GM19099 (cell line): Measurements from ENCODE around the gene IFI30.

ENCODE experiments used
- POLR2A ChIP-seq: IDR thresholded peaks from 3 replicates; pipeline ENCODE4 v1.6.1; 2011; ENCODE audit warnings: low read depth; ENCODE audit not compliant: insufficient read length; ENCODE audit errors: extremely low read depth

The IFI30 gene

GRCh38 chr19:18147396-18147795, 26.2 kb upstream of the IFI30 start:
- TF ChIP-seq POLR2A: no peak

- no peak for TF ChIP-seq POLR2A
Observed at GRCh38 chr19:18149596-18149975, 24.0 kb upstream of the IFI30 start.

- TF ChIP-seq POLR2A: no peak
Observed at GRCh38 chr19:18150776-18151624, 22.6 kb upstream of the IFI30 start.

- peak; percentile 71 for TF ChIP-seq POLR2A
Observed at GRCh38 chr19:18152442-18152816, 21.2 kb upstream of the IFI30 start.

- peak; percentile 46 for TF ChIP-seq POLR2A
Observed at GRCh38 chr19:18152817-18153555, 20.6 kb upstream of the IFI30 start, which contains the start of gene PIK3R2. TSS of gene PIK3R2 (plus strand) at chr19:18153163. CDS start at chr19:18155880, 2,717 bp downstream.

- TF ChIP-seq POLR2A: no peak
Observed at GRCh38 chr19:18153556-18154134, 20.0 kb upstream of the IFI30 start.

GRCh38 chr19:18155095-18156087, 18.2 kb upstream of the IFI30 start:
- TF ChIP-seq POLR2A: no peak

GRCh38 chr19:18156268-18156667, 17.3 kb upstream of the IFI30 start:
- TF ChIP-seq POLR2A: no peak

- TF ChIP-seq POLR2A: no peak
Observed at GRCh38 chr19:18156841-18157464, 16.7 kb upstream of the IFI30 start.

- no peak for TF ChIP-seq POLR2A
Observed at GRCh38 chr19:18157465-18158063, 16.0 kb upstream of the IFI30 start.

GRCh38 chr19:18158467-18158866, 15.1 kb upstream of the IFI30 start:
- no peak for TF ChIP-seq POLR2A

GRCh38 chr19:18159810-18160209, 13.8 kb upstream of the IFI30 start:
- no peak for TF ChIP-seq POLR2A

GRCh38 chr19:18160493-18160970, 13.1 kb upstream of the IFI30 start:
- no peak for TF ChIP-seq POLR2A

- peak; percentile 72 for TF ChIP-seq POLR2A
Observed at GRCh38 chr19:18160971-18161635, 12.5 kb upstream of the IFI30 start.

GRCh38 chr19:18161636-18162002, 12.0 kb upstream of the IFI30 start:
- no peak for TF ChIP-seq POLR2A
